ENCODE data around the gene SERF2. TPM values are rescaled to one million over a fixed set of nuclear protein-coding genes. Genes with fewer than 3 reads are reported as not detected.
"Not testable (repeated sequence)": the region's sequence is repeated elsewhere in the genome, so short reads cannot be mapped to it uniquely, and the experiment has no call there.

Gene SERF2
- total RNA-seq, 1 donor from 2014 or later, result 175 TPM

DNA sequence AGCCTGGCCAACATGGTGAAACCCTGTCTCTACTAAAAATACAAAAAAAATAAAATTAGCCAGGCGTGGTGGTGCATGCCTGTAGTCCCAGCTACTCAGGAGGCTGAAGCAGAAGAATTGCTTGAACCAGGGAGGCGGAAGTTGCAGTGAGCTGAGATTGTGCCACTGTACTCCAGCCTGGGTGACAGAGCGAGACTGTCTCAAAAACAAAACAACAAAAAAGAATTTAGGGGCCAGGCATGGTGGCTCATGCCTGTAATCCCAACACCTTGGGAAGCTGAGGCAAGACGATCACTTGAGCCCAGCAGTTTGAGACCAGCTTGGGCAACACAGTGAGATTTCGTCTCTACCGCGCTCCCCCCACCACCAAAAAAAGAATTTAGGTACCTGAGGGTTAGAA is 10.6 kb downstream of the SERF2 start:
- H3K9me3 ChIP-seq (ENCODE audit: control insufficient read depth in 3 of 3, low read length in 3 of 3); H3K27ac ChIP-seq (ENCODE audit: low read depth, low read length); H3K9ac ChIP-seq (ENCODE audit: low read depth in 1 of 3, low read length in 3 of 3); H3K4me3 ChIP-seq (ENCODE audit: low read length in 3 of 3); H3K27me3 ChIP-seq (ENCODE audit: control insufficient read depth in 3 of 3, insufficient read depth in 3 of 3, low read length in 3 of 3): not testable (repeated sequence)
- H3K4me1 ChIP-seq (ENCODE audit: control insufficient read depth in 3 of 3, insufficient read depth in 3 of 3, low read length in 3 of 3), result peaks cover 23 to 29% (median 26%) of the 10 kb centered on the region in 3 donors
- peaks cover 36 to 55% (median 54%) of the 10 kb centered on the region in 3 donors for H3K36me3 ChIP-seq (ENCODE audit: control insufficient read depth in 3 of 3, insufficient read depth in 3 of 3, low read length in 3 of 3)

DNA sequence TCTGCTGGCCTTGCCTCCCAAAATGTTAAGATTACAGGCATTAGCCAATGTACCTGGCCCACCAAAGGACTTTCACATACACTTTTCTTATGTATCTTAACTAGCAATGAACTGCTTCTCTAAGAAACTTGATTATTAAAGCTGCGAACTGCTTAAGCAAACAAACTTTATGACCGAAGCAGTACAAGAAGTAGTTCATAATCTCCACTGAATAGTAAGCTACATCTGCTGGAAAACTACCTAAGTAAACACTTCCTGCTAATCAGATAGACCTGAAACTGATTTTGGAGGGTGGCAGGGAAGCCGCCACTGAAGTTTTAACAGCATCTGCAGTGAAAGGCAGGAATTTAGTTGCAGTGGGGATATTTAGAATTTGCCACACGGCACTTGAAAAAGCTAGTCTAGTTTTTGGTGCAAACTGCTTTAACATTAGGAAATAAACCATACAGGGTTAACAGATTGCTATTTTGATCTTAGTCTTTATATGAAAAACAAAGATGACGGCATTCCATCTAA is 16.4 kb downstream of the SERF2 start:
- H3K9ac ChIP-seq (ENCODE audit: low read depth in 1 of 3, low read length in 3 of 3), result no peak overlapping the region
- H3K9me3 ChIP-seq (ENCODE audit: control insufficient read depth in 3 of 3, low read length in 3 of 3), result no peaks in the 10 kb centered on the region
- H3K4me1 ChIP-seq (ENCODE audit: control insufficient read depth in 3 of 3, insufficient read depth in 3 of 3, low read length in 3 of 3), result no peaks in the 10 kb centered on the region
- H3K4me3 ChIP-seq (ENCODE audit: low read length in 3 of 3), result no peak overlapping the region
- H3K27ac ChIP-seq (ENCODE audit: low read depth, low read length), result no peak overlapping the region
- H3K36me3 ChIP-seq (ENCODE audit: control insufficient read depth in 3 of 3, insufficient read depth in 3 of 3, low read length in 3 of 3), result peaks cover 48 to 85% (median 69%) of the 10 kb centered on the region in 3 donors
- H3K27me3 ChIP-seq (ENCODE audit: control insufficient read depth in 3 of 3, insufficient read depth in 3 of 3, low read length in 3 of 3), result no peaks in the 10 kb centered on the region

DNA sequence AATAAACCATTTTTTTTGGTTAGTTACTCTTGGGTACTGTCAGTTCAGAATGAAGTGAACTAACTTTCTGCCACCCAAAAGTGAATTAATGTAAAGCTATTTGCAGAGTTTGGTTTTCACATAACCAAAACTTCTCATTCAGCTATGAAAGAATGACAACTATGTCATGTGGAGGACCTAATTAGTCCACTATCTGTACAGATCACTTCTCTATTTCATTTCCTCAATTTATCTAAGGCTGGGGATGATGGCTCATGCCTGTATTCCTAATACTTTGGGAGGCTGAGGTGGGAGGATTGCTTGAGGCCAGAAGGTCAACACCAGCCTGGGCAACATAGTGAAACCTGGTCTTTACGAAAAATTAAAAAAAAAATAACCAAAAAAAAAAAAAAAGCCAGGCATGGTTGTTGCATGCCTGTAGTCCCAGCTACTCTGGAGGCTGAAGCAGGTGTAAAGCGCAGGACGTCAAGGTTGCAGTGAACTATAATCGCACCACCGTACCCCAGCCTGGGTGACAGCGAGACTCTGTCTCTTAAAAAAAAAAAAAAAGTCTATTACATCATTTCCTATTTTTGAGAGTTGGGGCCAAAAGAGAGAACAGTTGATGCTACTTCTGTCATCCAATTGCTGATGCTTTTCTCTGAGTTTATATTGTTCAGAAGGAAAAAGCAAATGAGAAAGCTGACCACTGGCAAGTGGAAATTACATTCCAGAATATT is 17.0 kb downstream of the SERF2 start:
- Histone ChIP-seq H3K4me1 (ENCODE audit: control insufficient read depth in 3 of 3, insufficient read depth in 3 of 3, low read length in 3 of 3) (no peaks in the 10 kb centered on the region), H3K27me3 (ENCODE audit: control insufficient read depth in 3 of 3, insufficient read depth in 3 of 3, low read length in 3 of 3) (no peaks in the 10 kb centered on the region), H3K4me3 (ENCODE audit: low read length in 3 of 3) (no peak overlapping the region), H3K9me3 (ENCODE audit: control insufficient read depth in 3 of 3, low read length in 3 of 3) (no peaks in the 10 kb centered on the region), H3K9ac (ENCODE audit: low read depth in 1 of 3, low read length in 3 of 3) (no peak overlapping the region), H3K27ac (ENCODE audit: low read depth, low read length) (no peak overlapping the region), H3K36me3 (ENCODE audit: control insufficient read depth in 3 of 3, insufficient read depth in 3 of 3, low read length in 3 of 3) (peaks cover 54 to 88% (median 75%) of the 10 kb centered on the region in 3 donors)

DNA sequence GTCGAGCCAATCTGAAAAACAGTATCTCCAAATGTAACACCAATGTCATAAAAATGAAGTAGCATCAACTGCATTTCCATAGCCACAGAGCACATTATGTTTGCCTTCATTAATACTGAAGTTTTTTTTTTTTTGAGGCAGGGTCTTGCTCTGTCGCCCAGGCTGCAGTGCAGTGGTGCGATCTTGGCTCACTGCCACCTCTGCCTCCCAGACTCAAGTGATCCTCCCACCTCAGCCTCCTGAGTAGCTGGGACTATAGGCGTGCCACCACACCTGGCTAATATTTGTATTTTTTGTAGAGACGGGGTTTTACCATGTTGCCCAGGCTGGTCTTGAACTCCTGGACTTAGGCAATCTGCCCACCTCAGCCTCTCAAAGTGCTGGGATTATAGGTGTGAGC is 22.9 kb downstream of the SERF2 start:
- H3K4me1 ChIP-seq (ENCODE audit: control insufficient read depth in 3 of 3, insufficient read depth in 3 of 3, low read length in 3 of 3); H3K9ac ChIP-seq (ENCODE audit: low read depth in 1 of 3, low read length in 3 of 3); H3K27ac ChIP-seq (ENCODE audit: low read depth, low read length); H3K9me3 ChIP-seq (ENCODE audit: control insufficient read depth in 3 of 3, low read length in 3 of 3); H3K4me3 ChIP-seq (ENCODE audit: low read length in 3 of 3); H3K27me3 ChIP-seq (ENCODE audit: control insufficient read depth in 3 of 3, insufficient read depth in 3 of 3, low read length in 3 of 3): not testable (repeated sequence)
- peaks cover 35 to 56% (median 50%) of the 10 kb centered on the region in 3 donors for H3K36me3 ChIP-seq (ENCODE audit: control insufficient read depth in 3 of 3, insufficient read depth in 3 of 3, low read length in 3 of 3)

DNA sequence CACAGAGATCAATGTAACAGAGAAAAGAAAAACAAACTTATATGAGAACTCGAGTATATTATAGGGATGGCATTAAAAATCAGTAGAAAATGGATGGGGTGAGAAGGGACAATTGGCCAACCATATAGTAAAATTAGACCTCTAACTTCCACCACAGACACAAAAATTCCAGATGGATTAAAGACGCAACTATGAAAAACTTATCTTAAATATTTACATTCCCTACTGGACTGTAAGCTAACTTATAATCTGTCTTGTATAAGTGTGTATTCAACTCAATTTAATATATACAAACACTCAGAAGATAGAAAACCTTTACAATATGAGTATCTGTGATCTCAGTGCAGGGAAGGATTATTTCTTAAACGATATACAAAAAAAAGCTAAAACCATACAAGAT is 29.4 kb downstream of the SERF2 start:
- Histone ChIP-seq H3K4me1 (ENCODE audit: control insufficient read depth in 3 of 3, insufficient read depth in 3 of 3, low read length in 3 of 3) (peaks cover 9 to 16% (median 10%) of the 10 kb centered on the region in 3 donors), H3K27ac (ENCODE audit: low read depth, low read length) (no peak overlapping the region), H3K9ac (ENCODE audit: low read depth in 1 of 3, low read length in 3 of 3) (peak overlapping the region in 1 of 3 donors; percentile 43), H3K9me3 (ENCODE audit: control insufficient read depth in 3 of 3, low read length in 3 of 3) (no peaks in the 10 kb centered on the region), H3K36me3 (ENCODE audit: control insufficient read depth in 3 of 3, insufficient read depth in 3 of 3, low read length in 3 of 3) (peaks cover 0 to 15% (median 0%) of the 10 kb centered on the region in 3 donors), H3K4me3 (ENCODE audit: low read length in 3 of 3) (no peak overlapping the region), H3K27me3 (ENCODE audit: control insufficient read depth in 3 of 3, insufficient read depth in 3 of 3, low read length in 3 of 3) (peaks cover 0 to 3% (median 0%) of the 10 kb centered on the region in 3 donors)

DNA sequence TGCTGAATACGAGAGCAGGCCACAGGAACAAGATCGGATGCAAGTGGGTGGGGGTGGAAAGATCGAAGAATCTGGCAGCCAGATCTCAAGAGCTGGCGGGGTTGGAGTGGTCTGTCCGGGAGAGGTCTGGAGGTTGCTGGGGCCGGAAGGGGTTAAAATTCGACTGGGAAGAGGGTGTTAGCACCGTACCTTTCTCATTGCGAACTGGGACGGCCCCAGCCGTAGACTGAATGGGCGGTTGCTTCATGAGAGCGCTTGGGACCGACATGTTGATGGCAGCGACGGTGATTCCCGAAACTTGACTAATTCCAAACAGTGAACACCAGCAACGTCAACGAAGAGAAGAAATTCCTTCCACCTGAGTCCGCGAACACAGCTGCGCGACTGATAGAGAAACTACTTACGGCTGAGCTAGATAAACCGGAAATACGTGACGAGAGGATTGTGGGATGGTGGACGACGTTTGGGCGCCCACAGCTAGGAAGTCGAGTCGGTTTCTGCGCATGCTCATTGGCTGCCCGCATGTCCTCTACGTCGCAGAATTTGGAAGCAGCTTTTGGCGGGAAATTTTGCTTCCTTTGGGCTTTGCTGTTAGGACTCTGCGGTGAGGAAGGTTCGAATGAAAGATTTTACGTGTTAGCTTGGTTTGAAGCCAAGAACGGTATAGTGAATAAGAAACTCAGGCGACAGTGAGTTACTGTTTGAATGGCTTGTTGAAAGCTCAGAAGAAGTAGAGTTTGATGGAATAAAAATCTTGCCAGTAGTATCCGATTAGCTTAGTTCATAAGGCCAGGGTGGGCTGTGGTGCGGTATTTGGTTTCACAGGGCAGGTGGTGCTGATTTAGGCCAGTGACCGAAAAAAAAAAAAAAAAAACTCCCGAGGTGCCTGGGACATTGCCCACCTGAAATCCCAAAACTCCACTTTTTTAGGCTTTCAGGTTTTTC is 32.5 kb downstream of the SERF2 start, which contains the start of gene MFAP1:
Gene MFAP1, minus strand, starts transcription at position 389 of the 945 bp plus-strand sequence. Its CDS starts 121 bp downstream, at position 268.
- Histone ChIP-seq H3K4me1 (ENCODE audit: control insufficient read depth in 3 of 3, insufficient read depth in 3 of 3, low read length in 3 of 3) (peaks cover 12 to 19% (median 12%) of the 10 kb centered on the region in 3 donors), H3K27ac (ENCODE audit: low read depth, low read length) (peak within 1 kb of the TSS; percentile 85), H3K9ac (ENCODE audit: low read depth in 1 of 3, low read length in 3 of 3) (peak within 1 kb of the TSS; percentile 88 to 96 (median 94)), H3K4me3 (ENCODE audit: low read length in 3 of 3) (peak within 1 kb of the TSS; percentile 89 to 100 (median 100)), H3K9me3 (ENCODE audit: control insufficient read depth in 3 of 3, low read length in 3 of 3) (no peaks in the 10 kb centered on the region), H3K27me3 (ENCODE audit: control insufficient read depth in 3 of 3, insufficient read depth in 3 of 3, low read length in 3 of 3) (peaks cover 0 to 3% (median 0%) of the 10 kb centered on the region in 3 donors), H3K36me3 (ENCODE audit: control insufficient read depth in 3 of 3, insufficient read depth in 3 of 3, low read length in 3 of 3) (peaks cover 0 to 2% (median 0%) of the 10 kb centered on the region in 3 donors)

DNA sequence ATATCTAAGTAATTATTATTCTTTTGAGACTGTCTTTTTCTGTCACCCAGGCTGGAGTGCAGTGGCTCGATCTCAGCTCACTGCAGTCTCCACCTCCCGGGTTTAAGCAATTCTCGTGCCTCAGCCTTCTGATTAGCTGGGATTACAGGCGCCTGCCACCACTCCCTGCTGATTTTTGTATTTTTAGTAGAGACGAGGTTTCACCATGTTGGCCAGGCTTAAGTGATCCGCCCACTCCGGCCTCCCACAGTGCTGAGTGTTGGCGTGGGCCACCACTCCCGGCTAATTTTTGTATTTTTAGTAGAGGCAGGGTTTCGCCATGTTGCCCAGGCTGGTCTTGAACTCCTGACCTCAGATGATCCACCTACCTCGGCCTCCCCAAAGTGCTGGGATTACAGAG is 33.2 kb downstream of the SERF2 start:
- not testable (repeated sequence) for H3K9me3 ChIP-seq (ENCODE audit: control insufficient read depth in 3 of 3, low read length in 3 of 3); H3K9ac ChIP-seq (ENCODE audit: low read depth in 1 of 3, low read length in 3 of 3); H3K4me3 ChIP-seq (ENCODE audit: low read length in 3 of 3); H3K27ac ChIP-seq (ENCODE audit: low read depth, low read length); H3K36me3 ChIP-seq (ENCODE audit: control insufficient read depth in 3 of 3, insufficient read depth in 3 of 3, low read length in 3 of 3); H3K27me3 ChIP-seq (ENCODE audit: control insufficient read depth in 3 of 3, insufficient read depth in 3 of 3, low read length in 3 of 3)
- H3K4me1 ChIP-seq (ENCODE audit: control insufficient read depth in 3 of 3, insufficient read depth in 3 of 3, low read length in 3 of 3), result peaks cover 12 to 19% (median 12%) of the 10 kb centered on the region in 3 donors

DNA sequence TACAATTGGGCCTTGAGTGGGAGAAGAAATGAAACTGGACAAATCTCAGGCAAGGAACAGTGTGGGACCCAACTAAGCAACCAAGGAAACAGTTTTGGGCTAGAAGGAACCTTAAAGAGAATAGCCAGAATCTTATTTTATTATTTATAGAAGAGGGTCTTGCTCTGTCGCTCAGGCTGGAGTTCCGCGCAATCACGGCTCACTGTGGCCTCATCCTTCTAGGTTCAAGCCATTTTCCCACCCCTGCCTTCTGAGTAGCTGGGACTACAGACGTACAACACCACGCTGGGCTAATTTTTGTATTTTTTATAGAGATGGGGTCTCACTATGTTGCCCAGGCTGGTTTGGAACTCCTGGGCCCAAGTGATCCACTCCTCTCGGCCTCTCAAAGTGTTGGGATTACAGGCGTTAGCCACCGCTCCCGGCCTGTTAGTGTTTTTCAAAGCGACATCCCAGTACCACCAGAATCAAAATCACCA is 33.9 kb downstream of the SERF2 start:
- Histone ChIP-seq H3K9ac (ENCODE audit: low read depth in 1 of 3, low read length in 3 of 3) (no peak overlapping the region), H3K36me3 (ENCODE audit: control insufficient read depth in 3 of 3, insufficient read depth in 3 of 3, low read length in 3 of 3) (no peaks in the 10 kb centered on the region), H3K4me3 (ENCODE audit: low read length in 3 of 3) (peak overlapping the region in 1 of 3 donors; percentile 43), H3K9me3 (ENCODE audit: control insufficient read depth in 3 of 3, low read length in 3 of 3) (no peaks in the 10 kb centered on the region), H3K27ac (ENCODE audit: low read depth, low read length) (no peak overlapping the region), H3K27me3 (ENCODE audit: control insufficient read depth in 3 of 3, insufficient read depth in 3 of 3, low read length in 3 of 3) (peaks cover 0 to 3% (median 0%) of the 10 kb centered on the region in 3 donors), H3K4me1 (ENCODE audit: control insufficient read depth in 3 of 3, insufficient read depth in 3 of 3, low read length in 3 of 3) (peaks cover 12 to 19% (median 12%) of the 10 kb centered on the region in 3 donors)

DNA sequence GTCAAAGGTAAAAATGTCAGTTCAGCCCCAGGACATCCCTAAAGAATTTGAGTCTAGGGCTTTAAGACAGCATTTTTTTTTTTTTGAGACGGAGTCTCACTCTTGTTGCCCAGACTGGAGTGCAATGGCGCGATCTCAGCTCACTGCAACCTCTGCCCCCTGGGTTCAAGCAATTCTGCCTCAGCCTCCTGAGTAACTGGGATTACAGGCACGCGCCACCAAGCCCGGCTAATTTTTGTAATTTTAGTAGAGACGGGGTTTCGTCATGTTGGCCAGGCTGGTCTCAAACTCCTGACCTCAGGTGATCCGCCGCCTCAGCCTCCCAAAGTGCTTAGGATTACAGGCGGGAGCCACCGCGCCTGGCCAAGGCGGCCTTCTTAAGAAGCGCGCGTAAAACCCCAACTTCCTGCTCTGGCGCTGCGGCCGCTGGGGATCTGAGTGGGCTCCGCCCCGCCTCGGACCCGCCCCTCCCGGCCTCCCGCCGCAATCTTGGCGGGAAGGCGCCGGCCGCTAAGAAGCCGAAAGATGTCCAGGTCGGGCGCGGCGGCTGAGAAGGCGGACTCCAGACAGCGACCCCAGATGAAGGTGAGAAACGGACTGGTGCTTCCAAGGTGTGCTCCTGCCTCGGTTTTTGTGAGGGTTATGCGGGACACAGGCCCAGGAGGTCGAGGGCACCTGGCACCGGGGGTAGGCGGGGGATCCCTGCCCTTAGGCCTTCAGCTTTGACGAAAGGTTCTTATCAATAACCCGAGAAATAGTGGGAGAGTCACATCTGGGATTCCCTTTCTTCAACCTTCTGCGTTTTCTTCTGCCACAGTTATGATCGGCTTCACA is 34.6 kb downstream of the SERF2 start, which contains the start of gene WDR76:
Gene WDR76, plus strand, starts transcription at position 495 of the 834 bp plus-strand sequence. Its CDS starts 31 bp downstream, at position 526.
- Histone ChIP-seq H3K4me1 (ENCODE audit: control insufficient read depth in 3 of 3, insufficient read depth in 3 of 3, low read length in 3 of 3) (peaks cover 12 to 17% (median 12%) of the 10 kb centered on the region in 3 donors), H3K9ac (ENCODE audit: low read depth in 1 of 3, low read length in 3 of 3) (peak within 1 kb of the TSS; percentile 30 to 70 (median 38))

More for the DNA sequence above, 34.6 kb downstream of the SERF2 start, which contains the start of gene WDR76:
- no peaks in the 10 kb centered on the region for H3K9me3 ChIP-seq (ENCODE audit: control insufficient read depth in 3 of 3, low read length in 3 of 3)
- peak within 1 kb of the TSS; percentile 36 for H3K27ac ChIP-seq (ENCODE audit: low read depth, low read length)
- peaks cover 0 to 3% (median 0%) of the 10 kb centered on the region in 3 donors for H3K27me3 ChIP-seq (ENCODE audit: control insufficient read depth in 3 of 3, insufficient read depth in 3 of 3, low read length in 3 of 3)
- no peaks in the 10 kb centered on the region for H3K36me3 ChIP-seq (ENCODE audit: control insufficient read depth in 3 of 3, insufficient read depth in 3 of 3, low read length in 3 of 3)
- H3K4me3 ChIP-seq (ENCODE audit: low read length in 3 of 3), result peak within 1 kb of the TSS; percentile 64 to 67 (median 65)

Measured in skeletal muscle tissue (tissue), 4 donors.